Measurements from ENCODE around the gene IRF3.

- TF ChIP-seq CTCF (IDR thresholded peaks at IDR 0.05 in 2 of 3, conservative IDR thresholded peaks at IDR 0.05 in 1 of 3; ENCODE audit: control insufficient read depth in 2 of 3, extremely low read depth in 1 of 3, insufficient read depth in 1 of 3, low read depth in 3 of 3, low read length in 3 of 3) (peak in 1 of 3 experiments; percentile 8; a peak in 1 of 6 replicates), BHLHE40 (IDR thresholded peaks at IDR 0.05; ENCODE audit: borderline replicate concordance in 1 of 2, low read depth in 2 of 2, low read length in 1 of 2) (no peak), POLR2AphosphoS5 (IDR thresholded peaks at IDR 0.05; ENCODE audit: low read length) (no peak), RB1 (IDR thresholded peaks at IDR 0.05; ENCODE audit: borderline replicate concordance) (no peak), SIX5 (IDR thresholded peaks at IDR 0.05; ENCODE audit: low read depth, low read length, severe bottlenecking) (no peak), CBX3 (IDR thresholded peaks at IDR 0.05; ENCODE audit: borderline replicate concordance, low read depth) (no peak), NFYA (IDR thresholded peaks at IDR 0.05; ENCODE audit: borderline replicate concordance, low read depth, low read length) (no peak), POLR2A (IDR thresholded peaks at IDR 0.05; ENCODE audit: low read depth, low read length) (no peak; the same call in 1 of the 2 replicates), BCLAF1 (IDR thresholded peaks at IDR 0.05) (no peak), NR2C2 (IDR thresholded peaks at IDR 0.05; ENCODE audit: borderline replicate concordance, control insufficient read depth, insufficient read length, low read depth) (no peak)
These were observed 19.4 kb upstream of the IRF3 start for GRCh38 chr19:49684983-49685553.
